ENCODE results near the gene SMIM45.

Gene SMIM45

GRCh38 chr22:41915786-41916493, 36.0 kb upstream of the SMIM45 start:
- DNase-seq (ENCODE audit: low spot score): no peak

DNA sequence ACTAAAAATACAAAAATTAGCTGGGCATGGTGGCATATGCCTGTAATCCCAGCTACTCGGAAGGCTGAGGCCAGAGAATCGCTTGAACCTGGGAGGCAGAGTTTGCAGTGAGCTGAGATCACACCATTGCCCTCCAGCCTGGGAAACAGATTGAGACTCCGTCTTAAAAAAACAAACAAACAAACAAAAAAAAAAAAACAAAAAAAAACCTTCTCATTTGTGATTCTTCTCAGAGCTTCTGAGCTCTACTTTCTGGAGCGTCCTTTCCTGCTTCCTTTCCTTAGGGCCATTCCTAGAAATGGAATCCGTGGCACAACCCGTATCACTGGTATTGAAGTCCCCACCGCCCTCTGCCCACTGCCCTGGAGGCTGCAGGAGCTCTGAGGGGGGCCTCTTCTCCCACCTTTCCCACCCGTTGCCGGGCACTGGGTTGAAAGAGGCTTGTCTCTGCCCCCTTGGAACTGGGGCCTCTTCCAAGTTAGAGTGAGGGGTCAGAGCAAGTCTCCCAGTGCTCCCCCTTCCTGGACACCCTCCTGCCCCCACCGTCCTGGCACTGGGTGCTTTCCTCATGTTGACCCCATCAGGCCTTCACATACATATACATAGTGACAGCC, 35.1 kb upstream of the SMIM45 start:
- no peak for DNase-seq (ENCODE audit: low spot score)

DNA sequence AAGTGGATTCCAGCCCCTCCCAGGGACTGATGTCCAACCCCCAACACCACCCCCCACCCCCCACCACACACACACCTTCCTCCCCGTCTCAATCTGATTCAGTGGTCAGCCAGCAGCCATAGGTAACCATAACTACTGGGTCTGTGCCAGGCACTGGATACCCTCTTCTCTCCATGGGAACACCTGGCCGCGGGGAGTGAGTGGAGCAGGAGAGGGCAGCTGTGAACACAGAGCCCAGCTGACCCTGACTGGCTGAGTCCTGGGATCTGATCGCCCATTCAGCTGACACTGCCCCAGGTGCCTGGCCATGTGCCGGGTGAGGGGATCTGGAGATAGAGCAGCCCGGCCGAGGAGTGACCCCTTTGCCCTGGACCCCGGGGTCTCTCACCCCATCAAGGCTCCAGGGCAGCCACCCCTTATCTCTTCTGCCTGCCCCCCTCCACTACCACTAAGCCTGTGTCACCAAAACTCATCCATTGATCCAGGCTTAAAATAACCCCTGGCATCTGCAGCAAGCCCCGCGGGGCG, 34.5 kb upstream of the SMIM45 start:
- DNase-seq (ENCODE audit: low spot score): no peak

- no peak for DNase-seq (ENCODE audit: low spot score)
These were observed 33.8 kb upstream of the SMIM45 start for GRCh38 chr22:41917903-41918791.

DNA sequence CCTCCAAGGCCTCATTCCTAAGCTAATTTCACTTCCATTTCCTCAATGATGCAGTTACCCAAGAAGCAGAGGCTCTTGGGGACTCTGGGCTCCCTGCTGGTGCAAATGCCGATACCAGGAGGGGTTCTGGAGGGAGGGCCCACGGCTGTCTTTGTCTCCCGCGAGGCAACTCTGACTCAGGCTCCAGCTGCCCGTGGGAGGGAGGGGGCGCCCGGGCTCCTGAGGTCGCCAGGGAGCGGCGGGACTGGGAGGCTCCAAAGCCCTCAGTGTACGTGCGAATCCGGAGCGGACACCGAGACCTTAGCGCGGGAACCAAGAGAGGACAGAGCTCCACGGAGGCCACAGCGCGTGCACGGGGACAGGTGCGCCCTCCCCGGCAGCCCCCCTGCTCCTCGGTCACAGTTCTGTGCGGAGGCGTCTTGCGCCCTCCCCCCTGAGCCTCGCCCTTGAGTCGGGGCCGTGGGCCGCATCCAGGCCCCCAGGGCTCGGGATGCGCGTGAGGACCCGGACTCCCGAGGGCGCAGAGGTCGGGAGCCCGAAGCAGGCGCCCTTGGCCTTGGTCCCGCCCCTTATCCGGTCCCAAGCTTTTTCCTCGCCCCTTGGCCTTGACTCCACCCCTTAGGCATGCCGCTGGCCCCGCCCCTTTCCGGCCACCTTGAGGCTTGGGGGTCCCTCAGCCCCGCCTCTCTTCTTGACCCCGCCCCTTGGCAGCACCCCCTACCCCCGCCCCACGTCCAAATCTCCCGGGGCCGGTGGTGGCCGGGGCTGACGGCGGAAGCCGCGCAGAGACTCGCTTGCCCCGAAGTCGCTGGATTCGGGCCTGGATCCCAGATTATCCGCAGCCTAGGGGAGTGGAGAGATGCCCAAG, 32.4 kb upstream of the SMIM45 start:
- DNase-seq (ENCODE audit: low spot score): peak; percentile 93

GRCh38 chr22:41920271-41920976, 31.5 kb upstream of the SMIM45 start:
- no peak for DNase-seq (ENCODE audit: low spot score)

DNA sequence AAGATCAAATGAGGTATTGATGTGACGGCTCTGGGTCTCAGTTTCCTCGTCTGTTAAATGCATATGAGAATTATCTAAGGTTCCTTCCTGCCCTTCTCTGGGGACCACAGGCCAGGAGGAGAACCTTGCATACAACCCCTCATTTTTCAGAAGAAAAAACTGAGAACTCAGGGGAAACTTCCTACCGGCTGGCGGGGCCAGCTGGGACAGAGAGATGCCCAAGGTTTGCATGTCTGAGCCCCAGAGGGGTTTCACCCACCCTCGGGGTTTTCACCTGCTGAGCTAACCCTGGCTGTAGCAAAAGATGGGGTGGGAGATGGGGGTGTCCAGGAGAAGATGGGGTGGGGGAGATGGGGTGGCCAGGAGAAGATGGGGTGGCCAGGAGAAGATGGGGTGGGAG, 29.6 kb upstream of the SMIM45 start:
- no peak for DNase-seq (ENCODE audit: low spot score)

- DNase-seq (ENCODE audit: low spot score): no peak
These were observed 28.9 kb upstream of the SMIM45 start for GRCh38 chr22:41922940-41923594.

DNA sequence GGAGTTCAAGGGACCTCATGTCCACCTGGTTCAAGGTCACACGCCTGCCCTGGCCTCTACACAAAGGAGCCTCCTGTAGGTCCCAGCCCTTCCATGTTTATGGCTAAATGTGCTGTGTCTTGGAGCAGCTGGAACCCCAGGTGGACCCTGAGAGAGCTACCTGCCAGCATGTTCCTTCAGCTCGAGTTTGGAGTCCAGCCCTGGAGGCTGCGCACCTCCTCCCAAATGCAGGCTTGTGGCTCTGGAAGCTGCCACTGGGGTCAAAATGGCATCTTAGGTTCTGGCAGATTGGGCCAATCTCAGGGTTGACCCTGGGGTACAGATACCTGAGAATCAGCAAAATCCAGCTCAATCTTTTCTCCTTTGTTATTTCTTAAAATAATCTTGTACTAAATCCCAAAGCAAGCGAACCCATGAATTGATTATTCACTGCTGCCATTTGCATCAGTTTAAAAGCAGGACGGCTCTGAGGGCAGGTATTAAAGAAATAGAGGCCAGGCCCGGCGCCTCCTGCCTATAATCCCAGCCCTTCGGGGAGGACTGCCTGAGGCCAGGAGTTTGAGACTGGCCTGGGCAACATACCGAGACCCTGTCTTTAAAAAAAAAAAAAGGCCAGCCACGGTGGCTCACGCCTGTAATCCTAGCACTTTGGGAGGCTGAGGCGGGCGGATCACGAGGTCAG, 28.2 kb upstream of the SMIM45 start:
- no peak for DNase-seq (ENCODE audit: low spot score)

DNA sequence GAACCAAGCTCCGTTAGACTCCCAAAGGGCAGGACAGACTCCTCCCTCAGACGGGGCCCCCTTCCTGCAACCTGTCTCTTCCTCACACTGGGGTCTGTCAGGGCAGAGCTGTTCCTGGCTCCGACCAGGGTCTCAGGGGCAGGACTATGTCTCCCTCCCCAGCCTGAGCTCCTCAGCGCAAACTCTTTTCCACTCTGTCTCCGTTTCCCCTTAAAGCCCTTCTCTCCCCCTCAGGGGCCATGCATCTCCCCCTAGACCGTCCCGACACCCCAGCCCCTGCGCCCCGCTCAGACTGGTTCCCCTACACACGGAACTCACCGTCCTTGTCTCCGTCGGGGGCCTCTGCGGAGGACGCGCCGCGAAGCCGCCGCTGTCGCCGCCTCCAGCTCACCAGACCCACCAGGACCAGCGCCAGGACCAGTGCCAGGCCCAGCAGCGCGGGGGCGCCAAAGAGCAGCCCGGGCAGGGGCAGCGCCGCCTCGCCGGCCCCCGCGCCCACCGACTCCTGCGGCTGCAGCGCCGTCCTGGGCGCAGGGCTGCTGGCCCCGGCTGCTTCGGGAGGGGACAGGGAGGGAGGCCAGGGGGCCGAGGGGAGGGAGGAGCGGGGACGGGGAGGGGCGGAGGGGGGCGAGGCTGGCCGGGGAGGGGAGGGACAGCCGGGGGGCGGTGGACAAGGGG, 26.0 kb upstream of the SMIM45 start:
- DNase-seq (ENCODE audit: low spot score): peak; percentile 88

DNA sequence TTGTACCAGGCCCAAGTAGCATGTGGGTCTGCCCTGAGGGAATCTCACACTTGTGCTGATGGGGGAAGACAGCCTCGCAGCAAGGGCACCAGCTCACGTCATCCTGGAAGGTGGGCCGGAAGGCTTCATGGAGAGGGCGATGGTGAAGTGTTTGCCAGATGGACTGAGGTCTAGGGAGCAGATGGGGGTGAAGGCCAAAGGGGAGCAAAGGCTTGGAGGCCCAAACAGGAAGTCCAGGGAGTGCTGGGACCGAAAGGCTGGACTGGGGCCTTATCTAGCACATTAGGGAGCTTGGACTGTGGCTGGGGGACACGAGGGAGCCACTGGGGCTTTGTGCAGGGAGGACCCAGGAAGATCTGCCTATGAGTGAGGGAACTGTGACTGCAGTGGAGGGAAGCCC, 24.1 kb upstream of the SMIM45 start:
- no peak for DNase-seq (ENCODE audit: low spot score)

GRCh38 chr22:41928593-41929417, 23.1 kb upstream of the SMIM45 start:
- no peak for DNase-seq (ENCODE audit: low spot score)

- no peak for DNase-seq (ENCODE audit: low spot score)
These were observed 22.5 kb upstream of the SMIM45 start for GRCh38 chr22:41929418-41929810.

DNA sequence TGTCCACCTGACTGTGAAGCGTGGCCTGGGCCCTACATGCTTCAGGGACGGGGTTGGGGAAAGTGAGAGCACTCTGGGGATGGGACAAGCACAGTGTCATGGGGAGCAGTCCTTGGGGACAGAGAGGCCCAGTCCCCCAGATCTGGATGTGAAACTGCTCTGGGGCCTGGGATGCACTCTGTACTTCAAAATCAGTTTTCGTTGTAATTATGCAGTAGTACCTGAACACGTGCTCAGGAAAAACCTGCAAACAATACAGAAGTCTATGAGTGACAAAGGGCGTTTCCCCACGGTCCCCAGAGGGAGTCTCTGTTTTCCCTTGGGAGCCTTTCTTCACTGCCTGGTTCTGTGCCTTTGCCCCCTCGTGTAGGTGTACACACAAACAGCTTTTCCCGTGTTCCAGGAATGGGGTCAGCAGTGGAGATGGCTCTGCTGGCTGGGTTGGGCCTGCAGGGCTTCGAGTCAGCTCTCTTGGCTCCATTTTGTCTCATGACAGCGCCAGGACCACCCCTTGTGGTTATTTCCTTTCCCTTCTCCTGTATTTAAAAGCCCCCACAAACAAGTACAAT, 20.2 kb upstream of the SMIM45 start:
- no peak for DNase-seq (ENCODE audit: low spot score)

GRCh38 chr22:41932353-41932752, 19.6 kb upstream of the SMIM45 start:
- no peak for DNase-seq (ENCODE audit: low spot score)

- no peak for DNase-seq (ENCODE audit: low spot score)
These were observed 18.4 kb upstream of the SMIM45 start for GRCh38 chr22:41933411-41934177.

- DNase-seq (ENCODE audit: low spot score): no peak
These were observed 17.5 kb upstream of the SMIM45 start for GRCh38 chr22:41934284-41935014.

Measured in iPS-NIHi11 (cell line).